Upper lobe of right lung (tissue), 1 donor: ENCODE results near the gene NOL9. TPM values are rescaled to one million over a fixed set of nuclear protein-coding genes. Genes with fewer than 3 reads are reported as not detected.

ENCODE experiments used
- ATAC-seq: fragments of 200-7000 bp; cut with Tn5 transposase; one replicate; pipeline ENCODE4 v1.9.1; 2020; ENCODE audit warnings: mild to moderate bottlenecking, moderate library complexity
- DNase-seq: peaks from one replicate; pipeline ENCODE4 v3.0.0-alpha.2; 2020
- H3K27ac ChIP-seq: fragments of 200-600 bp; one replicate; pipeline ENCODE4 v1.8.0; 2022
- H3K27me3 ChIP-seq: fragments of 200-600 bp; one replicate; pipeline ENCODE4 v1.8.0; 2022; ENCODE audit warnings: mild to moderate bottlenecking
- H3K36me3 ChIP-seq: fragments of 200-600 bp; one replicate; pipeline ENCODE4 v1.8.0; 2022
- H3K4me1 ChIP-seq: fragments of 200-600 bp; one replicate; pipeline ENCODE4 v1.8.0; 2022
- H3K4me3 ChIP-seq: fragments of 200-600 bp; one replicate; pipeline ENCODE4 v1.8.0; 2022; ENCODE audit warnings: mild to moderate bottlenecking
- H3K9me3 ChIP-seq: fragments of 200-600 bp; one replicate; pipeline ENCODE4 v1.8.0; 2022
- intact Hi-C: fragments of 100-400 bp; cut with DNase I; formaldehyde crosslinking; loops from one replicate; pipeline ENCODE4 v1.11.0; 2022
- total RNA-seq: library from RNA; stranded (reverse); fragmentation: NEBNext Ultra II Directional; extraction: Animal tissue kit (Norgen Biotek cat#: 25700); gene quantifications from one replicate; pipeline ENCODE4 v1.2.1, GENCODE V29; 2021
- TF ChIP-seq, protein P1 (sequence below): fragments of 200-600 bp; IDR thresholded peaks from one replicate; pipeline ENCODE4 v1.8.0; 2022; ENCODE audit warnings: antibody characterized with exemption
- donor health status: DM: no; HTN: yes; CAD: no; lungs with severe emphysema.

NOL9 gene
- total RNA-seq, 1 donor from 2014 or later = 23.6 TPM

DNA sequence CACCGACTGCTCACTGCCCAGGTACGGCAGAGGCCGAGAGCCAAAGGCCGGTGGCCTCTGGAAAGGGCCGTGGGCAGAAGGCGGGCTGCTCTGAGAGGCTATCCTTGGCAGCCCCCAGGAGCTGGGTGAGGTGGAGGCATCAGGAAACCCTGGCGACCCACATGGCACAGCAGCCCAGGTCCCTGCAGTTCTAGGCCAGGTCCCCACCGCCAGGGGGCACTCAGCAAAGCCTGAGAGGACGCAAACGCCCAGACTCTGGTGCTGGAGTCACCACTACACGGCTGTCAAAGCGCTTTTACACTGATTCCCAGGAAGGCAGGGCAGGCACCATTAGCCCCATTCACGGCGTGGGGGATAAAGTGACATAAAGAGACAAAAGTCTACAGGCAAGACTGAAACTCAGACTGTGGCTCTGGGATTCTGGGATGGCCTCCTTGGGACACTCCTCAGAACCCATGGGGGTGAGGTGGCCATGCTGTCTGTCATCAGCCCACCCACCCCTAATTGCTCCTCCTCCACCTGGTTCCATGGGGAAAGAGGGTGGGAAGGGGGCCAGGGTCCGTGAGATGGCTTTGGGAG is 67.8 kb downstream of the NOL9 start:
- peak; percentile 75 for ATAC-seq
- Histone ChIP-seq H3K9me3 (no peaks in the 10 kb centered on the region), H3K4me1 (peaks cover 31% of the 10 kb centered on the region), H3K27me3 (peaks cover 12% of the 10 kb centered on the region), H3K36me3 (no peaks in the 10 kb centered on the region), H3K27ac (no peak overlapping the region), H3K4me3 (no peak overlapping the region)
- TF ChIP-seq, protein P1, sequence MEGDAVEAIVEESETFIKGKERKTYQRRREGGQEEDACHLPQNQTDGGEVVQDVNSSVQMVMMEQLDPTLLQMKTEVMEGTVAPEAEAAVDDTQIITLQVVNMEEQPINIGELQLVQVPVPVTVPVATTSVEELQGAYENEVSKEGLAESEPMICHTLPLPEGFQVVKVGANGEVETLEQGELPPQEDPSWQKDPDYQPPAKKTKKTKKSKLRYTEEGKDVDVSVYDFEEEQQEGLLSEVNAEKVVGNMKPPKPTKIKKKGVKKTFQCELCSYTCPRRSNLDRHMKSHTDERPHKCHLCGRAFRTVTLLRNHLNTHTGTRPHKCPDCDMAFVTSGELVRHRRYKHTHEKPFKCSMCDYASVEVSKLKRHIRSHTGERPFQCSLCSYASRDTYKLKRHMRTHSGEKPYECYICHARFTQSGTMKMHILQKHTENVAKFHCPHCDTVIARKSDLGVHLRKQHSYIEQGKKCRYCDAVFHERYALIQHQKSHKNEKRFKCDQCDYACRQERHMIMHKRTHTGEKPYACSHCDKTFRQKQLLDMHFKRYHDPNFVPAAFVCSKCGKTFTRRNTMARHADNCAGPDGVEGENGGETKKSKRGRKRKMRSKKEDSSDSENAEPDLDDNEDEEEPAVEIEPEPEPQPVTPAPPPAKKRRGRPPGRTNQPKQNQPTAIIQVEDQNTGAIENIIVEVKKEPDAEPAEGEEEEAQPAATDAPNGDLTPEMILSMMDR = peak; percentile 91
- peak; percentile 94 for DNase-seq
- intact Hi-C loops = loop anchor here (10.0 kb wide), 1 partner anchor 158 kb away; no protein-coding TSS in a partner anchor

DNA sequence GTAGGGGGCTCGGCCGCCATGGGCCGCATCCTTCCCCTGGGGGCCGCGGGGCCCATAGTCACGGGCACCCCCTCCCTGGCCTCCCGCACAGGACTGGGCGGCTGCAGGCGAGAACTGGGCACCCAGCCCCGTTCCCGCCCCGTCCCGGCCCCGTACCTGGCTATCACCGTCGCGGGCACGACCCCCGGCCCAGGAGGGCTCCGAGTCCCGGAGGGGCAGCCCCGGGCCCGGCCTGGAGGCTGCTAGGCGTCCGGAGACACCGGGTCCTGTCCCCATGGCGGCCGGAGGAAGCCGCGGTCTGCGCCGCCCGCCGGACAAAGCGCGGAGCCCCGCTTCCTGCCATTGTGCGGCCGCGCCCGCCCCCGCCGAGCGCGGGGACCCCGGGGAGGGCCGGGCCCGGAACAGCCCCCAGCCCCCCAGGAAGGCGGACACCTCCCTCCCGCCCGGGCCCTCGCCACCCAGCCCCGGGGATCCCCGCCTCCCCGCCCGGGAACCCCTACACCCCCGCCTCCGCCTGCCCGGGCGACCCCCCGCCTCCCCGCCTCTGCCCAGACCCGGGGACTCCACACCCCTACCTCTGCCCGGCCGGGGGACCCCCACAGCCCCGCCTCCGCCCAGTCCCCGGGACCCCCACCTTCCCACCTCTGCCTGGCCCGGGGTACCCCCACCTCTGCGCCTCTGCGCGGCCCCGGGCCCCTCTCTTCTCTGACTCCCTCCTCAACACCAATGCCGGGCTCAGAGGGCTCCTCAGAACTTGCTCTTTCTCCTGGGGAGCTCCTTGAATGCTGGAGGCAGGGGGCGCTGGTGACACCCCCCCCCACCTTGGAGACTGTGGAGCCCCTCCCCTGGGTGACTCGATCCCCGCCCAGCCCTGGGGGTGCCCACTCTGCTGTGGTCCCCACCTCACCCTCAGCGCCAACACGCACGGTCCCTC is 68.9 kb downstream of the NOL9 start:
- Histone ChIP-seq H3K4me3 (peak overlapping the region; percentile 59), H3K27me3 (peaks cover 12% of the 10 kb centered on the region), H3K4me1 (peaks cover 21% of the 10 kb centered on the region), H3K9me3 (no peaks in the 10 kb centered on the region), H3K36me3 (no peaks in the 10 kb centered on the region), H3K27ac (peak overlapping the region; percentile 72)
- TF ChIP-seq, protein P1 = no peak
- peak; percentile 2 for ATAC-seq
- DNase-seq = no peak
- intact Hi-C loops = loop anchor here (10.0 kb wide), 1 partner anchor 159 kb away; no protein-coding TSS in a partner anchor

DNA sequence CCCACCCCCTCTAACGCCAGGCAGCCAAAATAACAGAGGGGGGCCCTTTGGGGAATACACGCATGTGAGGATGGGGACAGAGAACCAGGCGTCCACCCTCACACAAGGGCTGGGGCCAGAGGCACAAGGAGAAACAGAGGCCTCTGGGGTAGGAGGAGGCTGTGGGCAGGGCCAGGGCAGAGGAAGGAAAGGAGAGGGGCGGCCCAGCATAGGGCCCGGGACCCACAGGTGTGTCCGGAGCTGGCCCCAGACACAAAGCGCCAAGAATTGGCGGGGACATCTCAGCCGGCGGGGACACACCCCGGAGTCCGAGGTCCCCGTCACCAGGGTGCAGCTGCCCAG is 69.5 kb downstream of the NOL9 start:
- DNase-seq = no peak
- no peaks in the 10 kb centered on the region for H3K9me3 ChIP-seq
- intact Hi-C loops = loop anchor here (10.0 kb wide), 1 partner anchor 160 kb away; no protein-coding TSS in a partner anchor
- H3K4me3 ChIP-seq = peak overlapping the region; percentile 59
- ATAC-seq = peak; percentile 1
- peaks cover 12% of the 10 kb centered on the region for H3K27me3 ChIP-seq
- TF ChIP-seq, protein P1 = no peak
- H3K36me3 ChIP-seq = no peaks in the 10 kb centered on the region
- H3K27ac ChIP-seq = peak overlapping the region; percentile 72
- H3K4me1 ChIP-seq = peaks cover 17% of the 10 kb centered on the region

DNA sequence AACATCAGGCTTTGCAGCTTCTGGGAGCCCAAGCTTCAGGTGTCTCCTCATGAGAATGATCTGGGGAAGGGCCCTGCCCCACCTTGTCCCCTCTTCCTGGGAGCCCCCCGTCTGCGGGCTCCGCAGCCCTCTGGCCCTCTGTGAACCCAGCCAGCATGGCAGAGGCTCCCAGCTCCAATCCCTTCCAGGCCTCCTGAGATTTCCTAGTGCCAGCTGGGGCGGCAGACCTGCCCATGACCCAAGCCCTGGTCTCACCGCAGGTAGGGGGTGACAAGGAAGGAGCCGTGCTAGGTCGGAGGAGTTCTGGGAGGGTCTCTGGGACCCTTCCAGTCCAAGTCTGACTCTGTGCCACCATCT is 70.6 kb downstream of the NOL9 start:
- no peaks in the 10 kb centered on the region for H3K36me3 ChIP-seq
- intact Hi-C loops = loop anchor here (10.0 kb wide), 1 partner anchor 161 kb away; no protein-coding TSS in a partner anchor
- no peaks in the 10 kb centered on the region for H3K9me3 ChIP-seq
- peaks cover 12% of the 10 kb centered on the region for H3K27me3 ChIP-seq
- H3K27ac ChIP-seq = peak overlapping the region; percentile 24
- no peak for ATAC-seq
- TF ChIP-seq, protein P1 = no peak
- no peak overlapping the region for H3K4me3 ChIP-seq
- H3K4me1 ChIP-seq = peaks cover 17% of the 10 kb centered on the region
- no peak for DNase-seq

DNA sequence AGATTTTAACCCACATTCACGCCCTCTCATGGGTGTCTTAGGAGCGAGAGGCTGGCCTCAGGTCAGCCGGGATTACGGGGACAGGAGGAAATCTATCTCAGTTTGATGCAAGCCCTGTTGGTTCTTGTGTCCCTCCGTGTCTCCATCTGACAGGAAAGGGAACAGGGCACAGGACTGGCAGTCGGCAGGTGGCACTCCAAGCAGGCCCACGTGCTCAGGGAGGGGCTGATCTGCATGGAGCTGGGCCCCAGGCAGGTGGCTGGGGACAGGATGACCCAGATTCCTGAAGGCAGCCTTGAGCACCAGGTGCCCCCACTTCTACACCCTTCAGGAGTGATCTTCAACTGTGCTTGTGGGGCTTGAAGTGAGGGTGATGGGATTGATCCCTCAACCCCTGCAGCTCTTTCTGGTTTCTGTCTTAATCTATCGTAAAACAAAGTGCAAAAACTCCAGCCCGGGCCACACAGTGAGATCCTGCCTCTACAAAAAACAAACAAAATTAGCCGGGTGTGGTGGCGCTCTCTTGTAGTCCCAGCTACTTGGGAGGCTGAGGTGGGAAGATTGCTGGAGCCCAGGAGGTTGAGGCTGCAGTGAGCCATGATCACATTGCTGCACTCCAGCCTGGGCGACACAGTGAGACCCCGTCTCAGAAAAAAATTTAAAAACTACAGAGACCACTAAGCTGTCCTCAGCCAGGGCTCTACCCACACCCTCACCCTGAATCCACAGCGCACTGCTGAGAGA is 71.1 kb downstream of the NOL9 start:
- Histone ChIP-seq H3K27ac (peak overlapping the region; percentile 24), H3K27me3 (peaks cover 12% of the 10 kb centered on the region), H3K36me3 (no peaks in the 10 kb centered on the region), H3K4me1 (peaks cover 17% of the 10 kb centered on the region), H3K4me3 (no peak overlapping the region), H3K9me3 (no peaks in the 10 kb centered on the region)
- peak; percentile 87 for ATAC-seq
- TF ChIP-seq, protein P1 = no peak
- DNase-seq = peak; percentile 93
- intact Hi-C loops = loop anchor here (10.0 kb wide), 1 partner anchor 162 kb away; no protein-coding TSS in a partner anchor
